HL-60 (cell line): ENCODE measurements around the gene LGALS7.

Experiments used
- CTCF ChIP-seq: IDR thresholded peaks from one replicate; pipeline ENCODE4 v1.5.1; 2011; ENCODE audit warnings: low read length, control low read depth, inconsistent platforms; ENCODE audit not compliant: insufficient read depth
- GABPA ChIP-seq: IDR thresholded peaks from 2 replicates; pipeline ENCODE4 v1.6.1; 2012; ENCODE audit warnings: low read depth
- POLR2AphosphoS5 ChIP-seq: IDR thresholded peaks from 2 replicates; pipeline ENCODE4 v1.6.1; 2012; ENCODE audit warnings: low read depth
- REST ChIP-seq: IDR thresholded peaks from 2 replicates; pipeline ENCODE4 v1.6.1; 2012; ENCODE audit warnings: low read depth; ENCODE audit not compliant: insufficient replicate concordance
- SPI1 ChIP-seq: IDR thresholded peaks from 2 replicates; pipeline ENCODE4 v1.6.1; 2012; ENCODE audit warnings: low read depth, mild to moderate bottlenecking, borderline replicate concordance

- no peak for TF ChIP-seq CTCF
- no peak for TF ChIP-seq SPI1
- TF ChIP-seq GABPA: no peak
- no peak for TF ChIP-seq POLR2AphosphoS5
- TF ChIP-seq REST: no peak
Measured at GRCh38 chr19:38813323-38813722, 40.0 kb upstream of the LGALS7 start.
